ENCODE measurements around the gene ZNF646.

DNA sequence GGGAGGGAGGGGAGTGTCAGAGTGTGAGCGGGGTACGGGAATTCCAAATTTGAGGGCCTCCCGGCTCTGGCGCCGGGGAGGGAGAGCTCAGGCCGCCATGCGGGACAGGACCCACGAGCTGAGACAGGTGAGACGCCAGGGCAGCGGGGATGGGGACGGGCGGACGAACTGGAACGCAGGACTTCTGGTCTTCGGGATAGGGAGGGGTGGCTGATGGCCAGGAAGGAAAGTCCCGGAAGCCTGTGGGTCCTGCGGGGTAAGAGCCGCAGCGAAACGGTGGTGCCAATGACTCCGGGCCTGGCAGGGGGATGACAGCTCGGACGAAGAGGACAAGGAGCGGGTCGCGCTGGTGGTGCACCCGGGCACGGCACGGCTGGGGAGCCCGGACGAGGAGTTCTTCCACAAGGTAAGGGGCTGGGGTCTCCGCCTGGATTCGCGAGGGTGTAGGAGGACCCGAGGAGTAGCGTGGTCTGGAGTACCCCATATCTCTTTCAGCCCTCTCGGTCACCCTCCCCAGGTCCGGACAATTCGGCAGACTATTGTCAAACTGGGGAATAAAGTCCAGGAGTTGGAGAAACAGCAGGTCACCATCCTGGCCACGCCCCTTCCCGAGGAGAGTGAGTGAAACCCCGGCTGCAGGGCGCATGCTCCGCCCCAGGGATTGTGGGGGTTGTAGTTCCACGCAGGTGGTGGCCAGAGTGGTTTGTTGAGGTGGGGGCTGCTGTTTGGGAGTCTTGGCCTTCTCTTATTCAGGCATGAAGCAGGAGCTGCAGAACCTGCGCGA lies 40.3 kb upstream of the ZNF646 start:
- TF ChIP-seq EZH2 (IDR thresholded peaks at IDR 0.05) (no peak), EZH2phosphoT487 (IDR thresholded peaks at IDR 0.05) (no peak)
- TF ChIP-seq, protein P1, sequence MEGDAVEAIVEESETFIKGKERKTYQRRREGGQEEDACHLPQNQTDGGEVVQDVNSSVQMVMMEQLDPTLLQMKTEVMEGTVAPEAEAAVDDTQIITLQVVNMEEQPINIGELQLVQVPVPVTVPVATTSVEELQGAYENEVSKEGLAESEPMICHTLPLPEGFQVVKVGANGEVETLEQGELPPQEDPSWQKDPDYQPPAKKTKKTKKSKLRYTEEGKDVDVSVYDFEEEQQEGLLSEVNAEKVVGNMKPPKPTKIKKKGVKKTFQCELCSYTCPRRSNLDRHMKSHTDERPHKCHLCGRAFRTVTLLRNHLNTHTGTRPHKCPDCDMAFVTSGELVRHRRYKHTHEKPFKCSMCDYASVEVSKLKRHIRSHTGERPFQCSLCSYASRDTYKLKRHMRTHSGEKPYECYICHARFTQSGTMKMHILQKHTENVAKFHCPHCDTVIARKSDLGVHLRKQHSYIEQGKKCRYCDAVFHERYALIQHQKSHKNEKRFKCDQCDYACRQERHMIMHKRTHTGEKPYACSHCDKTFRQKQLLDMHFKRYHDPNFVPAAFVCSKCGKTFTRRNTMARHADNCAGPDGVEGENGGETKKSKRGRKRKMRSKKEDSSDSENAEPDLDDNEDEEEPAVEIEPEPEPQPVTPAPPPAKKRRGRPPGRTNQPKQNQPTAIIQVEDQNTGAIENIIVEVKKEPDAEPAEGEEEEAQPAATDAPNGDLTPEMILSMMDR (IDR thresholded peaks at IDR 0.05): no peak

All from neural progenitor cell (in vitro differentiated cells).